Vagina (tissue), 2 donors: Measurements from ENCODE around the gene RAB3GAP2. TPM values are rescaled to one million over a fixed set of nuclear protein-coding genes. Genes with fewer than 3 reads are reported as not detected.

Experiments used
- DNase-seq, 2 donors: peaks; one replicate each; pipeline ENCODE4 v3.0.0-alpha.2; 2017; ENCODE audit errors: extremely low spot score in 2 of 2
- H3K27ac ChIP-seq: fragments of 200-600 bp; sonication (generic); one replicate; pipeline ENCODE4 v1.5.1; 2019
- H3K27me3 ChIP-seq: fragments of 200-600 bp; sonication (generic); one replicate; pipeline ENCODE4 v1.5.1; 2019
- H3K36me3 ChIP-seq, 2 donors: fragments of 200-600 bp; sonication (generic); one replicate each; pipeline ENCODE4 v1.5.1; 2017 to 2019
- H3K4me1 ChIP-seq: fragments of 200-600 bp; sonication (generic); one replicate; pipeline ENCODE4 v1.5.1; 2019
- H3K4me3 ChIP-seq, 2 donors: fragments of 200-600 bp; sonication (generic); 1 replicate in 1 of 2; 2 replicates in 1 of 2; pipeline ENCODE4 v1.5.1; 2016 to 2019
- H3K9me3 ChIP-seq: fragments of 200-600 bp; sonication (generic); one replicate; pipeline ENCODE4 v1.5.1; 2019
- CTCF ChIP-seq, 3 experiments: fragments of 450-650 bp in 2 of 3; fragments of 200-600 bp in 1 of 3; sonication (generic) in 1 of 3; IDR thresholded peaks; one replicate each; pipeline ENCODE4 v1.5.1; 2017 to 2019; ENCODE audit warnings: antibody characterized with exemption in 3 of 3, mild to moderate bottlenecking in 2 of 3, moderate library complexity in 2 of 3
- POLR2A ChIP-seq, 2 donors: fragments of 450-650 bp; IDR thresholded peaks; one replicate each; pipeline ENCODE4 v1.6.1; 2017; ENCODE audit warnings: antibody characterized with exemption in 2 of 2, mild to moderate bottlenecking in 2 of 2, moderate library complexity in 2 of 2
- POLR2AphosphoS5 ChIP-seq, 2 donors: sonication (generic); formaldehyde crosslinking; IDR thresholded peaks; one replicate each; pipeline ENCODE4 v1.9.0; 2017; ENCODE audit warnings: antibody characterized with exemption in 2 of 2, mild to moderate bottlenecking in 2 of 2, low read depth in 1 of 2; ENCODE audit not compliant: insufficient read depth in 1 of 2
- intact Hi-C: fragments of 100-400 bp; cut with DNase I; formaldehyde crosslinking; loops from one replicate; pipeline ENCODE4 v1.15.1; 2023
- total RNA-seq: library from RNA; depleted of rRNA; stranded (reverse); fragments of >200 nt; gene quantifications from one replicate; pipeline ENCODE4 v1.2.3, GENCODE V29; 2016

The RAB3GAP2 gene
- total RNA-seq, 1 donor from 2014 or later: 16.9 TPM

- H3K27me3 ChIP-seq: no peaks in the 10 kb centered on the region
- no peak for TF ChIP-seq POLR2AphosphoS5 (IDR thresholded peaks at IDR 0.05; ENCODE audit: insufficient read depth in 1 of 2, low read depth in 1 of 2)
- no peak for TF ChIP-seq CTCF (IDR thresholded peaks at IDR 0.05)
- no peak for TF ChIP-seq POLR2A (IDR thresholded peaks at IDR 0.05)
- H3K4me1 ChIP-seq: no peaks in the 10 kb centered on the region
- no peak overlapping the region for H3K27ac ChIP-seq
- H3K9me3 ChIP-seq: no peaks in the 10 kb centered on the region
- DNase-seq: no peak
- intact Hi-C loops: no loop called here
- no peak overlapping the region for H3K4me3 ChIP-seq
- H3K36me3 ChIP-seq: peaks cover 0 to 56% of the 10 kb centered on the region in 2 donors
Measured at GRCh38 chr1:220137019-220137786, 135.1 kb downstream of the RAB3GAP2 start.

DNA sequence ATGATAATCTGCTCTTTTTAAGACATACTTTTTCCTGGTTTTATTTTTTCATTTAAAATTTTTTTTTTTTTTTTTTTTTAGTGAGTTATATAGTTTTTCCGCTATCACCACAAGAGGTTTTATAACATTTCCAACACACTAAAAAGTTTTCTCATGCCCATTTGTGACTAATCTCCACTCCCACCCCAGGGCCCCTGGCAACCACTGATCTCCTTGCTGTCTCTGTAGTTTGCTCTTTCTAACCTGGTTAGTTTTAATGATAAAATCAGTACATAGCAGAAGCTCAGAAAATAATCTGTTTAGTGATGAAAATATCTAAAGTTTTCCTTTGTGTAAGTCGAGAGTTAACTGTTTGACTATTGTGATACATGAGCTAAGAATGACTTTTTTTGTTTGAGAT lies 136.5 kb downstream of the RAB3GAP2 start:
- Histone ChIP-seq H3K9me3 (no peaks in the 10 kb centered on the region), H3K4me3 (no peak overlapping the region), H3K27ac (no peak overlapping the region), H3K4me1 (no peaks in the 10 kb centered on the region), H3K36me3 (peaks cover 0 to 42% of the 10 kb centered on the region in 2 donors), H3K27me3 (no peaks in the 10 kb centered on the region)
- no peak for DNase-seq
- TF ChIP-seq POLR2A (IDR thresholded peaks at IDR 0.05): no peak
- TF ChIP-seq CTCF (IDR thresholded peaks at IDR 0.05): no peak
- no peak for TF ChIP-seq POLR2AphosphoS5 (IDR thresholded peaks at IDR 0.05; ENCODE audit: insufficient read depth in 1 of 2, low read depth in 1 of 2)
- intact Hi-C loops: no loop called here

- intact Hi-C loops: no loop called here
- DNase-seq: no peak
- Histone ChIP-seq H3K27me3 (no peaks in the 10 kb centered on the region), H3K36me3 (peaks cover 0 to 14% of the 10 kb centered on the region in 2 donors), H3K4me3 (no peak overlapping the region), H3K4me1 (no peaks in the 10 kb centered on the region), H3K27ac (no peak overlapping the region), H3K9me3 (no peaks in the 10 kb centered on the region)
- TF ChIP-seq POLR2AphosphoS5 (IDR thresholded peaks at IDR 0.05; ENCODE audit: insufficient read depth in 1 of 2, low read depth in 1 of 2) (no peak), POLR2A (IDR thresholded peaks at IDR 0.05) (no peak), CTCF (IDR thresholded peaks at IDR 0.05) (no peak)
Measured at GRCh38 chr1:220129479-220130210, 142.6 kb downstream of the RAB3GAP2 start.

GRCh38 chr1:220127076-220127475 lies 145.2 kb downstream of the RAB3GAP2 start:
- no peak for TF ChIP-seq POLR2AphosphoS5 (IDR thresholded peaks at IDR 0.05; ENCODE audit: insufficient read depth in 1 of 2, low read depth in 1 of 2)
- TF ChIP-seq POLR2A (IDR thresholded peaks at IDR 0.05): no peak
- TF ChIP-seq CTCF (IDR thresholded peaks at IDR 0.05): no peak
- H3K27ac ChIP-seq: no peak overlapping the region
- intact Hi-C loops: no loop called here
- no peaks in the 10 kb centered on the region for H3K9me3 ChIP-seq
- H3K4me1 ChIP-seq: no peaks in the 10 kb centered on the region
- H3K36me3 ChIP-seq: peaks cover 0 to 10% of the 10 kb centered on the region in 2 donors
- H3K27me3 ChIP-seq: no peaks in the 10 kb centered on the region
- no peak for DNase-seq
- no peak overlapping the region for H3K4me3 ChIP-seq

GRCh38 chr1:220124542-220124941 lies 147.7 kb downstream of the RAB3GAP2 start:
- intact Hi-C loops: no loop called here

More at GRCh38 chr1:220124542-220124941, 147.7 kb downstream of the RAB3GAP2 start:
- H3K4me3 ChIP-seq: no peak overlapping the region
- H3K36me3 ChIP-seq: peaks cover 0 to 9% of the 10 kb centered on the region in 2 donors
- no peak overlapping the region for H3K27ac ChIP-seq
- no peaks in the 10 kb centered on the region for H3K9me3 ChIP-seq
- TF ChIP-seq CTCF (IDR thresholded peaks at IDR 0.05): no peak
- no peak for TF ChIP-seq POLR2A (IDR thresholded peaks at IDR 0.05)
- no peak for TF ChIP-seq POLR2AphosphoS5 (IDR thresholded peaks at IDR 0.05; ENCODE audit: insufficient read depth in 1 of 2, low read depth in 1 of 2)
- DNase-seq: no peak
- no peaks in the 10 kb centered on the region for H3K27me3 ChIP-seq
- H3K4me1 ChIP-seq: no peaks in the 10 kb centered on the region
